GM21526 (cell line): ENCODE measurements around the gene MRPS30.
"Not testable (repeated sequence)": the region's sequence is repeated elsewhere in the genome, so short reads cannot be mapped to it uniquely, and the experiment has no call there.

ENCODE experiments used
- ATAC-seq: cut with Tn5 transposase; IDR thresholded peaks from one replicate; pipeline ENCODE4 v1.9.1; 2021; ENCODE audit warnings: moderate library complexity; ENCODE audit not compliant: unreplicated experiment, low FRiP score

The MRPS30 gene

DNA sequence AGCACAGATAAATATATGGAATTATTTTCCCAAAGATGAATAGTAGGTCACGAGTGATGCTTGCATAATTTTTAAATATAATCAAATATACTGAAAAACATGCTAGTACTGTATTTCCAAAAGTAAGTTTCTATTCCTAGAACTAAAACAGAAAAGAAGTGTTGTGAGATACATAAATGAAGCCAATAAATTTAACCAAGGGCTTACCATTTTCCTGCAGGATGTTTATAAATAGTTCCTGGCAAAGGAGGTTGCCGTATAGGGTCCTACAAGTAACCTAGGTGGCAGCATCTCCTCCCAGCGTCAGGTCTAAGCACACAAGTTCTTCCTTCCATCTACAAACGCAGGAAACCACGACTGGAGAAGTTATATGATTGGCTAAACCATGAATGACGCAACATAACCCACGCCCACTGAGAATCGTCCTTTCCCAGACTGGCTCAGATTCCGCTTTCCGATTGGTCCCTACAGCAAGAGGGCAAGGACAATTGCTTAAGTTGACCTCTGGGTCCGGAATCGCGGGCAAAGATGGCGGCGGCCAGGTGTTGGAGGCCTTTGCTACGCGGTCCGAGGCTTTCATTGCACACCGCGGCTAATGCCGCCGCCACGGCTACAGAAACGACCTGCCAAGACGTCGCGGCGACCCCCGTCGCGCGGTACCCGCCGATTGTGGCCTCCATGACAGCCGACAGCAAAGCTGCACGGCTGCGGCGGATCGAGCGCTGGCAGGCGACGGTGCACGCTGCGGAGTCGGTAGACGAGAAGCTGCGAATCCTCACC, at the start of gene MRPS30:
TSS of gene MRPS30 (plus strand) at position 513 of the 780 bp plus-strand sequence. CDS start at position 529, 16 bp downstream.
- peak; percentile 96 for ATAC-seq

- no peak for ATAC-seq
These were observed 39.4 kb upstream of the MRPS30 start for GRCh38 chr5:44769200-44769876.

GRCh38 chr5:44769877-44770209, 38.9 kb upstream of the MRPS30 start:
- ATAC-seq, result no peak

DNA sequence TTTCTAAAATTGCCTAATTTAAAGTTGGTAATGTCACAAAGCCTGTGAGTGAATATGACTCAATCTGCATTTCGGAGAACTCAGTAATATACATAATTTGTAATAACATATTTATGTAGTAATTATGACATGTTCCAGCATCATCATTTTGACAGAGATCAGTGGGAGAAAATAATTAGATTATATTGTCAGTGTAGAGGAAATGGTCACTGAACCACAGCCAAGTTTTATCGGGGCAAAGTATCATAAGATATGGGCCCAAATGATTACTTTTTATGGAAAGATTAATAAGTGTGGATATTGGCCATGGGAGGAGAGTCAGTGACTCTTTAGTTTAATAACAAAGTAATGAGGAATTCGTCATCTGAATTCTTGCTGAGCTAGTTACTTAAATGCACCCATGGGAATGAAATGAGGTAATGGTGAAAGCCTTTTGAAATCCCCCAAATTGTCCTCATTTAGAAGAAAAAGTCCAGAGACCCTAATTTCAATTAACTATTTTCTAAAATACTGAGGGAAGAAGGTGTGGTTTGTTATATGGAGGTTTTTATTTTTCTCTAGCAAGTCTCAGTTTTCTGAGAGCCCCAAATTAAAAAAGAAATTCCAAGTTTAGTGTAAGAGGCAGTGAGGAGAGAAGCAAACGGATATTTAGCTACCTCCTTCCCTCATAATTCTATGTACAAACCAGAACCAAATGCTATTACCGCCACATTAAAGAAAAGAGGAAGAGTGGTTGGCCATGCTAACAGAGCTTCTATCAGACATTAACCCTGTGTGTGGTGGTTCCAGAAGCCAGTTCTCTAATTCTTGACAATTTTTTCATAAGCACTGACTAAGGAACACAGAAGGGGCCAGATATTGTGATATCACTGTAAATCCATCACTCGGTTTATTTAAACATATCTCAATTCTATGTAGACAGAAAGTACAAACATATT, 37.7 kb upstream of the MRPS30 start:
- no peak for ATAC-seq

GRCh38 chr5:44772397-44772796, 36.4 kb upstream of the MRPS30 start:
- not testable (repeated sequence) for ATAC-seq

DNA sequence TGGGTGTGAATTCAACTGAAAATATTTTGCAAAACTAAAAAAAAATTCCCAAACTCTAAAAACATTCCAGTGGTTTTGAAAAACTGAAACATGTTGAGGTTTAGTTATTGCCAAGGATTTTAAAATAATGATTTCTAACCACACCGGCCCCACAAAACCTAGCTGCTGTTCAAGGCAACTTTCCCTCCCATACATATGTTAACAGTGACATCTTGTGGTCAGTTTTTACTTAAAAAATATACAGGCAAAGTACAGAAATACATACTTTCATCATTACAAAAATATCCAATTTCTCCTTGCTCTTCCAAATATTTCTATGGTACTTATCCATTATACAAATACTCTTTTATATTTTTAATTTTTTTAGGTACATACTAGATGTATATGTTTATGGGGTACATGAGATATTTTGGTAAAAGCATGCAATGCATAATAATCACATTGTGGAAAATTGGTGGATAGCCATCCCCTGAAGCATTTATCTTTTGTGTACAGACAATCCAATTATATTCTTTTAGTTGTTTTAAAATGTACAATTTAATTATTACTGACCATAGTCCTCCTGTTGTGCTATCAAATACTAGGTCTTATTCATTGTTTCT, 34.4 kb upstream of the MRPS30 start:
- no peak for ATAC-seq

- no peak for ATAC-seq
These were observed 29.6 kb upstream of the MRPS30 start for GRCh38 chr5:44779167-44779566.

DNA sequence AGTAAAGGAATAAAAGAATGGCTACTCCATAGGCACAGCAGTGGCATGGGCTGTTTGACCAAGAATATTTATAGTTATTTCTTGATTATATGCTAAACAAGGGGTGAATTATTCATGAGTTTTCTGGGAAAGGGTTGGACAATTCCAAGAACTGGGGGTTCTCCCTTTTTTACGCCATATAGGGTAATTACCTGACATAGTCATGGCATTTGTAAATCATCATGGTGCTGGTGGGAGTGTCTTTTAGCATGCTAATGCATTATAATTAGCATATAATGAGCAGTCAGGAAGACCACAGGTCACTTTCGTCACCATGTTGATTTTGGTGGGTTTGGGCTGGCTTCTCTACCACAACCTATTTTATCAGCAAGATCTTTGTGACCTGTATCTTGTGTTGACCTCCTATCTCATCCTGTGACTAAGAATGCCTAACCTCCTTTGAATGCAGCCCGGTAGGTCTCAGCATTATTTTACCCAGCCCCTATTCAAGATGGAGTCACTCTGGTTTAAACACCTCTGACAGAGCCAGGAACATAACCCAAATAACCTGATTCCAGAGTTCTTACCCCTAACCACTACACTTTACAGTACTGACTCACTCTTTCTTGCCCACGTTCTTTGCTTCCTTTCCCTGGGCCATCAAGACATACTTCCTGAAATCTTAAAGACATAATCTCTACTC, 25.0 kb upstream of the MRPS30 start:
- no peak for ATAC-seq

DNA sequence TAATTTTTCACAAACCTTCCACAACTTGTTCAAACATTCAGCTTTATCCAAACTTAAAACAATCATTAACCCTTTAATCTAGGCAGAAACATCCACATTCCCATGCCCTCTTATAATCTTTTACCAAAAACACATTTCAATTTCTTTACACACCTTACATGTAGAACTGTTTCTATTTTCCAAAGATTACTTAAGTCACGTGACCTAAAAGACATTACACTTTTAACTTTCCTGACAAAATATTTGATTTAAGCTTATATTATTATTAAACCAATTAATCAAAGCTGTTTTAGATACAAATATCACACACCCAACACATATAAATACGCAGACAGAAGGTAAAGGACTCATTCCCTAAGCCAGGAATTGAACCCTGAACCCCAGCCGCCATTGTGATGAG, 21.0 kb upstream of the MRPS30 start:
- no peak for ATAC-seq

DNA sequence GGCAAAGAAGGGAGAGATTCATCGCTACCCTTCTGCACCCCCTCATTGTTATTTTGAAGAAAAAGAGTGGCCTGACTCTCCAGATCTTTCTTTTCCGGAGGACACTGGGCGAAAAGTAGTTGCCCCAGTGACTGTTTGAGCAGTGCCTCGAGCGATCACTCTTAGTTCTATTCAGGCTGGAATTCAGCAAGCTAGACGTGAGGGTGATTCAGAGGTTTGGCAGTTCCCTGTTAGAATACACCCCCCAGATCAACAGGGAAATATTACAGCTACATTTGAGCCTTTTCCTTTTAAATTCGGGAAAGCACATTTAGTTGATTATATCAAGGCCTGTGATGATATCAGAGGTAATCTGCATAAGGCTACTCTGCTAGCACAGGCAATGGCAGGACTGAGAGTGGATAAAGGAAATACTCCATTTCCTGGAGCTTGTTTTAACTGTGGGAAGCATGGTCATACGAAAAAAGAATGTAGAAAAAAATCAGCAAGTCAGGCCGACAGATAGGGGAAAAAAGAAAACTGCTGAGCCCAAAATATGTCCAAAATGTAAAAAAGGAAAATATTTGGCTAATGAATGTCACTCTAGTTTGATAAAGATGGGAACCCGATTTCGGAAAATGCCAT, 19.3 kb upstream of the MRPS30 start:
- not testable (repeated sequence) for ATAC-seq

GRCh38 chr5:44792031-44792673, 16.6 kb upstream of the MRPS30 start:
- not testable (repeated sequence) for ATAC-seq

- ATAC-seq, result no peak
These were observed 14.4 kb upstream of the MRPS30 start for GRCh38 chr5:44794371-44794770.

- no peak for ATAC-seq
These were observed 13.3 kb upstream of the MRPS30 start for GRCh38 chr5:44795496-44795895.

- no peak for ATAC-seq
These were observed 10.9 kb upstream of the MRPS30 start for GRCh38 chr5:44797841-44798240.

DNA sequence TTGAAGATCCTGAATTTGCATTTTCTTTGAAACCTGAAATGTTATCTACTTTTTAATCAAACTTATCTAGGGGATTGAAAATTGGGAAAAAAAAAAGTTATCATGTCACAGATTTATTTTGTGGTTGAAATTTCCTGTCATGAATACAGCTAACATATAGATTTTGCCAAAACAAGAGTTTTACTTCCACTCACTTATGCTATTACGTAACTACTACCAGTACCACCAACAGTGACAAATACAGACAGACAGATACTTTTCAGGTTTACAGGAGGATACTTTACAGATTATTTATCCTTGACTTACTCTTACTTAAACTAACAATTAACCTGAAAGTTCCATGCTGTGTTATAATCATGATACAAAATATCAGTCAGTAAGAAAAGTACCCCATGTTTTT, 6.8 kb upstream of the MRPS30 start:
- no peak for ATAC-seq

DNA sequence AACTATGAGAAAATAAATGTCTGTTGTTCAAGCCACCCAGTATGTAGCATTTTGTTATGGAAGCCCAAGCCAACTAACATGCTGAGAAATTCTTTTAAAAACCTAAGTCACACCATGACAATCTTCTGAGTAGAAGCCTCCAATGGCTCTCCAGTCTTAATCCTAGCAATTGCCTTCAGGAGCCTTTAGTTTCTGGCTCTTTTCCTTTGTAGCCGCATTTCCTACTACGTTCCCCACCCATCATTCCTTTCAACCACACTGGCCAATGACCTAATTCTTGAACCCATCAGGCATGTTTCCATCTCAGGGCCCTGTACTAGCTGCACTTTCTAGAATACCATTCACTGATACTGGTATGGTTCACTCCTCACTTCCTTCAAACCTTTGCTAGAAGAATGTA, 2.1 kb upstream of the MRPS30 start:
- no peak for ATAC-seq

- no peak for ATAC-seq
These were observed 1.5 kb upstream of the MRPS30 start for GRCh38 chr5:44807269-44807668.

GRCh38 chr5:44809215-44809955, 638 bp downstream of the MRPS30 start:
- peak; percentile 45 for ATAC-seq
